Superior temporal gyrus (tissue), 1 donor: ENCODE data around the gene CBFA2T2.

Experiments used
- DNase-seq: peaks from one replicate; pipeline ENCODE4 v3.0.0-alpha.2; 2016; ENCODE audit errors: extremely low spot score

The CBFA2T2 gene

GRCh38 chr20:33650753-33651561 lies 161.1 kb downstream of the CBFA2T2 start:
- no peak for DNase-seq

- DNase-seq, result no peak
Observed at GRCh38 chr20:33651562-33652048, 161.7 kb downstream of the CBFA2T2 start.

DNA sequence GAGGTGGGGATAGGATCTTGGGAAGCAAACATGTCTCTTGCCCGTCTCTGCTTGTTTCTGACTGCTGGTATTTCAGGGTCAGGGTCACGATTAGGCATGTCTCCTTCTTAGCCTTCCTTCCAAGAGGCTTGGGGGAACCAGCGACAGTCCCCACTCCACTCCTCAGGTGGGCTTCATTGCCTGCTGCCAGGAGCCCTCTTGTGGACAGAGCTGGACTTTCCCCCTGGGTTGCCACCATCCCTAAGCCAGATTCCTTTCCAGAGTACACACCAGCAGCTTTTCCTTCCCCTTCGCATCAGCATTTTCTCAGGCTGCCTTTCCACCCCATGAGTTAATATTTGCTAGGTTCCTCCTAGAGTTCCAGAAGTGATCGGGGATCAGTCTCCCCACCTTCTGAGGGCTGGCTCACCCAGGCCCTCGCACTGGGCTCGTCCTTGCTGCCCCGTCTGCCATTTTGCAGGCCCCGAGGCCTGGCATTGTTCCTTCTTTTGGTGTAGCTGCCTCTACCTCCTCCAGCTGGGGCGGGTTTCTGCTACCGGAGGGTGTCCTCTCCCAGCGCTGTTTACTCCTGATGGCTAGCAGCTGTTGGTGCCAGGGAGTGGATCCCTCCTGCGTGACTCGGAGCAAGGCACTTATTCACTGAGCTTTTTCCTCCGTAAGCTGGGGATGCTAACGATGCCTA lies 163.5 kb downstream of the CBFA2T2 start:
- peak; percentile 82 for DNase-seq

DNA sequence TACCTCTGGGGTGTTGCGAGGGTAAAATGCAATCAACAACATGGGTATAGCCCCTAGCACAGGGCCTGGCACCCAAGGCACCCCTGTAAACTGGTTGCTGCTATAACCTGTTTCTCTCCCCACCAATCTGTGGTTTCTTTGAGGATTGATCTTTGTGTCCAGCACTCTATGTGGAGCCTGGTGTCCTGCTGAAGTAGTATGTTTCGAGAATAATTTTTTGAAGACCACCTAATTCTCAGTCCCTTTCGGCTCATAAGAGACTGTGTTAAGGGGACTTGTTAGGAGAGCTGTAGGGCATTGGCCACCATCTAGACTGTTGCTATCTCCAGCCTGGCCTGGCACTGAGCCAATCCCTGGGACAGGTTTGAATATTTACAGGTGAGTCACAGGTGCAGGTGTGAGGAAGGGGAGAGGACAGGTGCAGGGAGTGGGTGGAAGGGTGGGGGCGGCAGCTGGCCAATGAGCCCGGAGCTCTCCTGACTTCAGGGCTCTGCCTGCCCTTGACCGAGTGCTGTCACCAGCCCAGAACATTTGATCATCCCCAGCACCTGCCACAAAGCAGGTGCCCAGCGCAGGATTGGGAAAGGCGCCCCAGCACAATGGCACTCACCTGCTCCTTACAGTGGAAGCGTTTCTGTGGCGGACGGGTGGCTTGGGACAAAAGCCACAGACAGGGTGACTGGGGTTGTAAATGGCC lies 164.2 kb downstream of the CBFA2T2 start:
- DNase-seq, result no peak

GRCh38 chr20:33654680-33655161 lies 164.8 kb downstream of the CBFA2T2 start:
- no peak for DNase-seq

DNA sequence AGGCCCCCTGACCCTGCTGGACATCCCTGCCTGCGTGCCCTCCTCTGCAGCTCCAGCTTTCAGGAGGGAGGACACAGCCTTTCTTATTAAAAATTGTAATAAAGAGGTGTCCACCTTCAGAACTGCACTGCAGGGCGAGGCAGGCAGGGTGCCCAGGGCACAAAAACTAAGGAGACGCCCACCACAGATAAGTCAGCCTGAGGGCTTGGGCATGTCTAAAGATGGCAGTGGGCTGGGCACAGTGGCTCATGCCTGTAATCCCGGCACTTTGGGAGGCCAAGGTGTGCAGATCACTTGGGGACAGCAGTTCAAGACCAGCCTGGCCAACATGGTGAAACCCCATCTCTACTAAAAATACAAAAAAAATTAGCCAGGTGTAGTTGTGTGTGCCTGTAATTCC lies 165.3 kb downstream of the CBFA2T2 start:
- no peak for DNase-seq

DNA sequence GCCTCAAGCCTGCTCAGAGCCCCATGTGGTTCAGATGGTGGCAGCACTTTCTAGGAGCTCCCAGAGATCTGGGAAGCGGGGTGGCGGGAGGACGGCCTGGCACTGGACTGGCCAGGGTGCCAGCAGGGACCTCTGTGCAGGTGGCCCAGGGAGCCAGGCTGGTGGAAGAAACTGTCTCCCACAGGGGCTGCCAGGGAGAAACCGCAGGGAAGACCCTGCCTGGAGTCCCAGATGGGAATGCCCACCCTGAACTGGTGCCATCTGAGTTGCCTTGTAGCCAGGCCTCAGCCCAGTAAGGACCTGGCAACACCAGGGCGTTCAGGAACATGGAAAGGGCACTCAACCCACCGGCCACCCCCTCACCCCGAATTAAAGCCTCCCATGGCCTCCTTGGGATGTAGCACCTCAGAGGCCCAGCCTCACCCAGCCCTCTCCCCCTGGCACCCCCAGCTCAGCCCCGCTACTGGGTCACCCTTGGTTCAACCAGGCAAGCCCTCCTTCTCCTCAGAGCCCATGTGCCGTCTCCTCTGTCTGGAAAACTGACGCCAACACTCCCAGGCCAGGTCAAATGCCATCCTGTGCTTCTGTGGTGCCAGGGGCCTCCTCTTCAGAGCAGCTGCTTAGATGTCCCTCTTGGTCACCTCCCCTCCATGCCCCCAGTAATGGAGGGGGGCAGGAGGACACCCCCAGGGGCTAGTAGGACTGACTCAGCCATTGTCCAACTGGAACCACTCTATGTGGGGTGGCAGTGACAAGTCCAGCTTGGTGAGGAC lies 166.3 kb downstream of the CBFA2T2 start:
- no peak for DNase-seq

- no peak for DNase-seq
Observed at GRCh38 chr20:33656783-33657703, 167.1 kb downstream of the CBFA2T2 start.

DNA sequence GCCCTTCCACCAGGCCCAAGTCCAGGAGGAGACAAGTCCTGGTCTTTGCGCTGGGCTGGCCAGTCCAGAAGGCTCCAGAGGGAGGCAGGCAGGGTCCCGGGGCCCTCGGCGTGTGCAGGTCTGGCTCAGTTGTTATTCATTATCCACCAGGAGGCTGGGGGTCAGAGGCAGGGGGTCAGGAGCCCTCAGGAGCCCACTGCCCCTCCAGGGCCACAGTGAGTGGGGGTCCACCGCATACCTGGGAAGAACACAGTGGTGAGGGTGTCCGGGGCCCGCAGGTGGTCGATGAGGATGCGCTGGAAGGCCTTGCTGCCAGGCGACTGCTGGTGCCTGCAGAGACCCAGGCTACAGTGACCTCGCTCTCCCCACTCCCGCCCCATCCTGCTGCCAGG lies 167.8 kb downstream of the CBFA2T2 start:
- DNase-seq, result no peak

- DNase-seq, result no peak
Observed at GRCh38 chr20:33658510-33658909, 168.6 kb downstream of the CBFA2T2 start.

DNA sequence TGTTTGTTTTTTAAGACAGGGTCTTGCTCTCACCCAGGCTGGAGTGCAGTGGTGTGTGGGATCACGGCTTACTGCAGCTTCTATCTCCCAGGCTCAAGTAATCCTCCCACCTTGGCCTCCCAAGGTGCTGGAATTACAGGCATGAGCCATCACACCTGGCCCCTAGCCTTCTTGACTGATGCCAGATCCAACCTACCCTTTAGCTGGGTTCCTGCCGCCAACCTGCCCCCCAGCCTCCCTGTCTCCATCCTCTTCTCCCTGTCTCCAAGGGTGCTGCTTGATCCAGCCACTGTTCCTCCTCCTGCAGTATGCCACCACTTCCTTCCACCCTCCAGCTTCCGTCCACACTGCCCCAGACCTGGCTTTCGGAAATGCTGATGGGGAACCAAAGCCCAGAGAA lies 169.0 kb downstream of the CBFA2T2 start:
- DNase-seq, result no peak

DNA sequence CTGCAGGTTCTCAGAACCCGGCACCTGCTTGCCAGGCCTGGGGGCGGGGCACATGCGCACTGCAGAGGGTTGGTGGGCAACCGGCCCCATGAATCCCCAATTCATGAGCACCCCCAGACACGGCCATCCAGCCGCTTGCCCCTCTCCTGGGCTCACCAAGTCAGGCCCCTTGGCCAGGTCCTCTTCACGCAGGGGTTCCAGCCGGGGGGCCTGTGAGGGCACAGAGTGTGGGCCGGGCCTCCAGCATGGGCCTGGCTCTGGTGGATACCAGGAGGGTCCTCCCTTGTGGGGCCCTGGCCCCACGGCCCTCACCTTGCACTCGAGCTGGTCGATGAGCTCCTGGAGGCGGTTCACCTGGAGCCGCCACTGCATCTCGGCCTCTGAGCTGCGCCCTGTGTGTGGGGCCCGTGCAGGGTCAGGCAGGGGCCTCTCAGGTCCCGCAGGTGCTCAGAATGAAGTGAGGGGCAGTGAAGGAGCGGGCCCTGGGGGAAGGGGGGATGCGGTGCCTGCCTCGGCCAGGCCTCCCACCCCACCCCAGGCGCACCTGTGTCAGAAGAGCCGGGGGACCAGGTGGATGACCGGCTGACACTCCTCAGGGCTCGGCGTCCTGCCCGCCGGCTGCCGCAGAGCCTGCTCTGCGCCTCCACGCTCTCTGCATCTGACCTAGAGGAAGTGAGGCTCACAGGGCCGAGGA lies 169.6 kb downstream of the CBFA2T2 start:
- no peak for DNase-seq

DNA sequence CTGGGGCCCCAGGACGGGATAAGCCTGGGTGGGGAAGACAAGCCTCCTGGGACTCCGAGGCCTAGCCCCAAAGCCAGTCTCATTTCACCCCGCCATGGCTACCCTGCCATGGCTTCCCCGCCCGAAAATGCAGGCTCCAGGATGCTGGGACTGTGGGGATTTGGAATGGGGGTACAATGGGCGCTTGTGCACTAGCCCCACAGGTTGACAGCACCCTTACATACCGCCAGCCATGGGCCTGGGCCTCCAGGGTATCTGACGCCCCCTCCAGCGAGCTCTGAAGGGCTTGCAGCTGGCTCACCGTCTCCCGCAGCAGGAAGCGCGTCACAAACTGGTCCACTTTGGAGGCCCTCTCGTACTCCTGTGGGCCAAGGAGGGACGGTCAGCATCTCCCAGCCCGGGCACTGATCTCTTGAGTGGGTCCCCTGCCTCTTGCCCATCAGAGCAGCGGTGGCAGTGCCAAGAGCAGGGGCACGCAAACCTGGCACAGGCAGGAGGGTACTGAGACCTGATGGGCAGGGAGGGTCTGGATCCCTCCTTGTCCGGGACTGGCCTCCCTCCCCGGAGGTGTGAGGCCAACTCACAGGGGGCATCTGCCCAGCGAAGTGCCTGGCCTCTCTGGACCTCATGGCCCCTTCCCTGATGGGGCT lies 170.3 kb downstream of the CBFA2T2 start:
- DNase-seq, result no peak

- no peak for DNase-seq
Observed at GRCh38 chr20:33660685-33661058, 170.8 kb downstream of the CBFA2T2 start.

DNA sequence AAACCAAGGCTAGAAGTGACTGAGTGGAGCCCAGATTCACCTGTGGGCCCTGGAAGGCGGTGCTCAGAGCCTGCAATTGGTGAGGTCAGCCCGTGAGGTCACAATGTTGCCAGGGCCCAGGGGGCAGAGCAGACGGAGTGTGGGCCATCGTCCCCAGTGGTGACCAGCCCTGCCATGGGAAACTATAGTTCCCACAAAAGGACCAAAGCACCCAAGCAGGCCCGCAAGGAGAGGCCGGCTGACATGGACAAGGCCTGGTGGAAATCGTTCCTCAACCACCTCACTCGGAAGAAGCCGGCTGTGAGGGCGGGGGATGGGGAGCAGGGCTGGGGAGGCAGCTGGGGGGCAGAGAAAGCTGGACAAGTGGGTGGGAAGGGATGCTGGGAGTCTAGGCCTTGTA lies 172.3 kb downstream of the CBFA2T2 start, which contains the start of gene C20orf144:
Gene C20orf144 (plus strand): TSS at position 156 of the 400 bp plus-strand sequence. CDS start 19 bp downstream, at position 175.
- DNase-seq, result no peak

- DNase-seq, result peak; percentile 77
Observed at GRCh38 chr20:33663161-33664084, 173.5 kb downstream of the CBFA2T2 start.

DNA sequence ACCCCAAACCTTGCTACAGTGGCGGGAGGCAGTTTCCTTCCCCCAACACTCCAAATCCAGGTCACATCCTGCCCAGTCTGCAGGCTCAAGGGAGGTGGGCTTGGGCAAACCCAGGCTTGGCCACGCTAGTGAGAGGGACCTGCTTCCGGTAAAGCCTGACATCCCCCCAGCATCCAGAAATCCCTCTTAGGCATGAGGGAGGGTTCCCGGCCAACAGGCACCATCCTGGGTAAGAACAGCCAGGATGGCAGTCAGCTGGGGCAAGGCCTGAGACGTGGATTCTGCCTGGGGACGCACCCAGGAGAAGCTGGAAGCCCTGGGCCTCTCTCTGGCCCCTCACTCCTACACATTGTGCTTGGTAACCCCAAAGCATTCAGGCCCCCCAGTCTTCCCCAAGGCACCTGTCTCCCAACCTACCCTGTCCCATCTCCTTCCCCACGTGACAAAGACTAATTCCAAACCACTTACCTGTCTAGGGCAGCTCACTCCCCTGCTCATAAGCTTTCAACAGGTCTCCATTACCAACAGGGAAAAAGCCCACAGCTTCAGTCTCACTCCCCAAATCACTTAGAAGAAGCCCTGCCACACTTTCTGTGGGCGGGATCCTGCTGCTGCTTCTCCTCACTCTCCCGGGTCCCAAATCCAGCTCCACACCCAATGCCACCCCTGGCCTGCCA lies 174.3 kb downstream of the CBFA2T2 start:
- DNase-seq, result peak; percentile 16

DNA sequence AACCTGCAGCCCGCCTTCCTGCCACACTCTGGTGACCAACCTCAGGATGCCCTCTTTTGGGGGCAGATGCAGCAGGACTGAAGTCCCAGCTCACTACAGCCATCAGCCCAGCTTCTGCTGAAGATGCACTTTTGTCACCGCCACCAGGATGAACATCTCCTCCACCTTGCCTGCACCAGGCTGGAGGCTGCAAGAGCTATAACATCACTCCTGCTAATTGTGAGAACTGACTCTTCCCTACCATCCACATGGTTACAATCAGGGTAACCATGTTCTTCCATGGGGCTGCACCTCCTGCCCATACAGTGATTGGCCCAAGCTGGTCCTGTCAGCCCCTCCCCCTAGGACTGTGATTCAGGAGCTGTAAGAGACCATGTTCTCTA lies 174.9 kb downstream of the CBFA2T2 start:
- DNase-seq, result peak; percentile 12
